Fibroblast of lung (primary cell): ENCODE measurements around the gene USP47. TPM values are rescaled to one million over a fixed set of nuclear protein-coding genes. Genes with fewer than 3 reads are reported as not detected.

Experiments
- DNase-seq, 2 donors: peaks; one replicate each; pipeline versions ENCODE4 v3.0.0 to v3.0.0-alpha.2; 2010; ENCODE audit warnings: low read depth in 2 of 2
- H2AFZ ChIP-seq: 2 replicates; pipeline ENCODE4 v1.5.1; 2012; ENCODE audit warnings: low read length, control low read depth, inconsistent platforms
- H3K27ac ChIP-seq: 2 replicates; pipeline ENCODE4 v1.5.1; 2011; ENCODE audit warnings: low read length, control low read depth; ENCODE audit not compliant: insufficient read depth
- H3K27me3 ChIP-seq: 2 replicates; pipeline ENCODE4 v1.5.1; 2011; ENCODE audit warnings: mild to moderate bottlenecking, low read length; ENCODE audit not compliant: control insufficient read depth, insufficient read depth
- H3K36me3 ChIP-seq: 2 replicates; pipeline ENCODE4 v1.5.1; 2011; ENCODE audit warnings: low read length; ENCODE audit not compliant: control insufficient read depth, insufficient read depth
- H3K4me1 ChIP-seq: 2 replicates; pipeline ENCODE4 v1.5.1; 2011; ENCODE audit warnings: low read length; ENCODE audit not compliant: control insufficient read depth, insufficient read depth; ENCODE audit errors: extremely low read depth
- H3K4me2 ChIP-seq: 2 replicates; pipeline ENCODE4 v1.5.1; 2011; ENCODE audit warnings: low read length, control low read depth; ENCODE audit not compliant: insufficient read depth; ENCODE audit errors: extremely low read depth
- H3K4me3 ChIP-seq, 4 experiments: fragments of 200-600 bp in 1 of 4; sonication (generic) in 1 of 4; replicated peaks in 1 of 4; 2 replicates each; pipeline ENCODE4 v1.5.1; 2011 to 2016; ENCODE audit warnings: low read length in 4 of 4, low read depth in 3 of 4, mild to moderate bottlenecking in 3 of 4, control low read depth in 2 of 4, inconsistent platforms in 1 of 4, mixed read lengths in 1 of 4; ENCODE audit not compliant: insufficient read depth in 1 of 4; ENCODE audit errors: control extremely low read depth in 1 of 4
- H3K79me2 ChIP-seq: 2 replicates; pipeline ENCODE4 v1.5.1; 2012; ENCODE audit warnings: mild to moderate bottlenecking, low read length, inconsistent platforms; ENCODE audit not compliant: control insufficient read depth, insufficient read depth
- H3K9ac ChIP-seq: 2 replicates; pipeline ENCODE4 v1.5.1; 2011; ENCODE audit warnings: mild to moderate bottlenecking, low read length, control low read depth; ENCODE audit not compliant: insufficient read depth
- H3K9me3 ChIP-seq: 2 replicates; pipeline ENCODE4 v1.5.1; 2012; ENCODE audit warnings: low read depth, low read length; ENCODE audit not compliant: control insufficient read depth, insufficient read depth
- H4K20me1 ChIP-seq: 2 replicates; pipeline ENCODE4 v1.5.1; 2011; ENCODE audit warnings: low read length; ENCODE audit not compliant: control insufficient read depth, insufficient read depth; ENCODE audit errors: extremely low read depth
- EZH2 ChIP-seq: IDR thresholded peaks from 2 replicates; pipeline ENCODE4 v1.5.1; 2012; ENCODE audit warnings: low read length, control low read depth, mild to moderate bottlenecking; ENCODE audit errors: missing control alignments
- polyA plus RNA-seq, 2 donors: library from polyadenylated mRNA; depleted of rRNA in 1 of 2; stranded (reverse) in 1 of 2; unstranded in 1 of 2; fragments of >200 nt; gene quantifications; 2 replicates each; pipeline ENCODE4 v1.2.1, GENCODE V29; 2011 to 2012; ENCODE audit warnings: missing spikeins in 1 of 2
- total RNA-seq: library from RNA; depleted of rRNA; stranded (reverse); fragments of >200 nt; gene quantifications from 2 replicates; pipeline ENCODE4 v1.2.1, GENCODE V29; 2014
- TF ChIP-seq, protein P1 (sequence below), 2 donors: IDR thresholded peaks in 1 of 2; conservative IDR thresholded peaks in 1 of 2; 1 replicate in 1 of 2; 2 replicates in 1 of 2; pipeline ENCODE4 v1.5.1; 2011 to 2012; ENCODE audit warnings: low read length in 2 of 2, control low read depth in 1 of 2, inconsistent platforms in 1 of 2, low read depth in 1 of 2, mild to moderate bottlenecking in 1 of 2

Gene USP47
- total and polyA plus RNA-seq, 2 donors (not counting 1 experiment from before 2014, with no cell fraction given), result 40.3 to 162 TPM

DNA sequence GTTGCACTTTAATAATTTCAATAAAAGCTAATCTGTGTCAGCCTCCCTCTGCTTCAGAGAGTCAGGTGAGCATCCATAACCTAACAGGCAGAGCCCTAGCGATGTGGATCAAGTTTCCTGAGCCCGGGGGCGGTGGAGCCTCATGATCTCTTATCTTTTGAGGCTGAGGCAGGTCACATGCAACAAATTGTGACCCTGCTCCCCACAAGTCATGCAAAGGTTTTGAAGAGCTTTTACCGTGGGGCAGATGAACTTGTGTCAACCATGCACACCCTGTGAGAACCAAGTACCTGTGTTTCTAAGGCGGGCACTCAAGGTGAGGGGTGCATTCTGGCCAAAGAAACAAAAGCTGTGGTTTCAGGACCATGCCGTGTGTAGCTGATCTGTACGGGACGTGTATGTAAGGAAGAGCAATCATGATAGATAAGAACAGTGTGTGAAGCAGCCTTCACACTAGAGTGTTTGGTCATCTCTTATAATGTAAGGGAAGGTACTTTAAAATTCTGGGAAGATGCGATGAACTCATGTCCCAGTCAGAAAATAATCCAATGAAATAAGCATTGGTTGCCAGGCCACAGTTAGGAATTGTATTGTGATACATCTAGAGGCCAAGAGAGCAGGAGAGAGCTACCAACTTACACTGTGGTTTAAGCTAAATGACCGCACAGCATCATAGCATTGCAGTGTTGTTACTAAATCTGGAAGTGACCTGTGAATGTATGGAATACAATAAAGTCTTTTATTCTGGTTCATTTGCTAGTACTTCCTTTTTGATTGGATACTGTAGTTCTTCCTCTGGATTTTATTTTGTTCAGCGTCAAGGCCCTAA lies 116.8 kb downstream of the USP47 start:
- Histone ChIP-seq H4K20me1 (no peaks in the 10 kb centered on the region), H3K36me3 (peaks cover 11% of the 10 kb centered on the region), H3K27ac (no peak overlapping the region)

DNA sequence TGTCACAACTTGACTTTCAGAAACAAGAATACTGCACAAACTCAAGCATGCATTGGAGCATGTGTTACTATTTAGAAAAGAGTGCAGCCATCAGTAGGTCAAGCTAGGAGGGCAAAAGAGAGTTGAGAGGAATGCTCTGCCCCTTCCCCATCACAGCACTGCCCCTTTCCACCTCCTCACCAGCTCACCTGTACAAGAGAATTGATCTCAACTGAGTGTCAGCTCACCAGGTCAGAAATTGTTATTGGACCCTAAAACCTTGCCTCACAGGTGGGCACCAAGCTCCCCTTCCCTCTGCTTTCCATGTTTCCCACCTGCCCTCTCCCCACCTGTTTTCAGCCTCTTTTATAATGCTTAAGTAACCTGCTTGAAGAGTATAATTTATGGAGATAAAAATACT lies 117.8 kb downstream of the USP47 start:
- no peaks in the 10 kb centered on the region for H3K79me2 ChIP-seq
- no peak for DNase-seq
- no peak overlapping the region for H3K4me3 ChIP-seq
- no peak overlapping the region for H3K4me2 ChIP-seq
- no peaks in the 10 kb centered on the region for H4K20me1 ChIP-seq
- H3K9me3 ChIP-seq, result no peaks in the 10 kb centered on the region
- no peaks in the 10 kb centered on the region for H3K4me1 ChIP-seq
- H3K27ac ChIP-seq, result no peak overlapping the region
- H3K9ac ChIP-seq, result no peak overlapping the region
- no peaks in the 10 kb centered on the region for H3K27me3 ChIP-seq
- peaks cover 15% of the 10 kb centered on the region for H3K36me3 ChIP-seq
- H2AFZ ChIP-seq, result no peak overlapping the region
- TF ChIP-seq, protein P1, sequence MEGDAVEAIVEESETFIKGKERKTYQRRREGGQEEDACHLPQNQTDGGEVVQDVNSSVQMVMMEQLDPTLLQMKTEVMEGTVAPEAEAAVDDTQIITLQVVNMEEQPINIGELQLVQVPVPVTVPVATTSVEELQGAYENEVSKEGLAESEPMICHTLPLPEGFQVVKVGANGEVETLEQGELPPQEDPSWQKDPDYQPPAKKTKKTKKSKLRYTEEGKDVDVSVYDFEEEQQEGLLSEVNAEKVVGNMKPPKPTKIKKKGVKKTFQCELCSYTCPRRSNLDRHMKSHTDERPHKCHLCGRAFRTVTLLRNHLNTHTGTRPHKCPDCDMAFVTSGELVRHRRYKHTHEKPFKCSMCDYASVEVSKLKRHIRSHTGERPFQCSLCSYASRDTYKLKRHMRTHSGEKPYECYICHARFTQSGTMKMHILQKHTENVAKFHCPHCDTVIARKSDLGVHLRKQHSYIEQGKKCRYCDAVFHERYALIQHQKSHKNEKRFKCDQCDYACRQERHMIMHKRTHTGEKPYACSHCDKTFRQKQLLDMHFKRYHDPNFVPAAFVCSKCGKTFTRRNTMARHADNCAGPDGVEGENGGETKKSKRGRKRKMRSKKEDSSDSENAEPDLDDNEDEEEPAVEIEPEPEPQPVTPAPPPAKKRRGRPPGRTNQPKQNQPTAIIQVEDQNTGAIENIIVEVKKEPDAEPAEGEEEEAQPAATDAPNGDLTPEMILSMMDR (conservative IDR thresholded peaks at IDR 0.05 in 1 of 2, IDR thresholded peaks at IDR 0.05 in 1 of 2; ENCODE audit: low read depth in 1 of 2, low read length in 2 of 2), result no peak
- no peak for TF ChIP-seq EZH2

More for the DNA sequence above, 116.8 kb downstream of the USP47 start:
- Histone ChIP-seq H3K9ac (no peak overlapping the region), H3K4me2 (no peak overlapping the region), H3K9me3 (no peaks in the 10 kb centered on the region), H2AFZ (no peak overlapping the region), H3K79me2 (no peaks in the 10 kb centered on the region), H3K27me3 (no peaks in the 10 kb centered on the region), H3K4me1 (no peaks in the 10 kb centered on the region), H3K4me3 (no peak overlapping the region)
- peak in 1 of 2 donors; percentile 38 for DNase-seq
- no peak for TF ChIP-seq EZH2
- TF ChIP-seq, protein P1 (conservative IDR thresholded peaks at IDR 0.05 in 1 of 2, IDR thresholded peaks at IDR 0.05 in 1 of 2; ENCODE audit: low read depth in 1 of 2, low read length in 2 of 2), result no peak

DNA sequence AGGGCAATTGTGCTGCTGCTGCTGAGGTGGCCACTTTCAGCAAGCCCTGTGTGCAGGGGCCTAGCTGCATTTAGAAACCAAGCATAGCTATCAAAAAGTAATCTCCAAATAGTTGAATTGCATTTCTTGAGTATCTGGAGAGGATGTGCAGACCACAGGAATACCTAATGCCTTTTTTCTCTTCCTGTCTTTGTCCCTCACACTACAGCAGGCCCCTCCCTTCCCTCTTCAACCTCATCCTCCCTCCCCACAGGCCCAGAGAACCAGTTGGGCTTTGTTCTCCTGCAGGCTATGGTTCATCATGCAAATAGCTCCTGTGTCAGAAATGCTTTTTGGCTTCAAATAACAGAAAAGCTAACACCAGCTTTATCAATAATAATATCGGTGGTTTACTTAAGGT lies 118.9 kb downstream of the USP47 start:
- H3K27me3 ChIP-seq, result no peaks in the 10 kb centered on the region
- DNase-seq, result peak in 1 of 2 donors; percentile 46
- no peaks in the 10 kb centered on the region for H3K4me1 ChIP-seq
- TF ChIP-seq, protein P1 (conservative IDR thresholded peaks at IDR 0.05 in 1 of 2, IDR thresholded peaks at IDR 0.05 in 1 of 2; ENCODE audit: low read depth in 1 of 2, low read length in 2 of 2), result no peak
- no peak for TF ChIP-seq EZH2
- no peak overlapping the region for H3K9ac ChIP-seq
- no peaks in the 10 kb centered on the region for H3K79me2 ChIP-seq
- H4K20me1 ChIP-seq, result no peaks in the 10 kb centered on the region
- H3K4me2 ChIP-seq, result no peak overlapping the region
- no peaks in the 10 kb centered on the region for H3K9me3 ChIP-seq
- no peak overlapping the region for H3K27ac ChIP-seq
- no peak overlapping the region for H3K4me3 ChIP-seq
- H3K36me3 ChIP-seq, result peaks cover 17% of the 10 kb centered on the region
- H2AFZ ChIP-seq, result no peak overlapping the region
